ENCODE results near the gene ATP6V0E1. TPM values are rescaled to one million over a fixed set of nuclear protein-coding genes. Genes with fewer than 3 reads are reported as not detected.
A peak's percentile ranks its signal among the peaks of the same experiment; 100 is the strongest.

ATP6V0E1 gene
- total and polyA plus RNA-seq, 2 of the 4 experiments (the other 2 are of a cell fraction): 258 to 277 TPM

- Histone ChIP-seq H3K36me3 (ENCODE audit: control insufficient read depth, insufficient read depth, low read length) (peaks cover 25% of the 10 kb centered on the region), H2BK5ac (ENCODE audit: low read depth, low read length, poor library complexity, severe bottlenecking) (peak overlapping the region; percentile 48), H2BK20ac (ENCODE audit: low read depth, low read length) (peak overlapping the region; percentile 84), H3K14ac (replicated peaks; ENCODE audit: low read depth, low read length) (peak overlapping the region; percentile 70; the same call in 1 of the 2 replicates), H3K79me1 (ENCODE audit: low read depth in 1 of 2, low read length in 2 of 2) (peaks cover 18 to 74% of the 10 kb centered on the region in 2 experiments; a peak in 3 of 4 replicates), H2AK9ac (replicated peaks; ENCODE audit: low read depth, low read length, poor library complexity) (no peak overlapping the region), H3K56ac (ENCODE audit: extremely low read depth, insufficient read depth, low read length) (0 out of 2 replicates have a peak overlapping the region, but pooled peaks have one; percentile 30), H4K20me1 (ENCODE audit: insufficient read depth, low read length) (no peaks in the 10 kb centered on the region), H3K9me3 (ENCODE audit: control insufficient read depth, insufficient read depth, low read length) (no peaks in the 10 kb centered on the region), H4K8ac (ENCODE audit: low read depth in 2 of 2, low read length in 2 of 2) (peak overlapping the region; percentile 67 to 95; a peak in 3 of 4 replicates), H3K27me3 (ENCODE audit: control insufficient read depth, insufficient read depth, low read length) (no peaks in the 10 kb centered on the region), H4K5ac (ENCODE audit: low read depth, low read length) (no peak overlapping the region), H3K9ac (ENCODE audit: low read depth, low read length) (no peak overlapping the region), H3K18ac (ENCODE audit: low read depth, low read length) (no peak overlapping the region), H3K4me2 (ENCODE audit: low read depth, low read length) (no peak overlapping the region), H2AK5ac (ENCODE audit: low read depth, low read length) (peak overlapping the region; percentile 93), H2AFZ (replicated peaks; ENCODE audit: low read length, poor library complexity) (no peak overlapping the region), H3K27ac (ENCODE audit: insufficient read depth, low read length) (peak overlapping the region; percentile 43; the same call in 1 of the 2 replicates), H4K91ac (ENCODE audit: insufficient read depth, low read depth, low read length) (peak overlapping the region; percentile 94), H3K4me1 (ENCODE audit: control insufficient read depth, insufficient read depth, low read length) (peaks cover 23% of the 10 kb centered on the region), H3K23ac (ENCODE audit: low read depth, low read length) (peak overlapping the region; percentile 73; the same call in 1 of the 2 replicates), H2BK120ac (ENCODE audit: low read depth, low read length) (peak overlapping the region; percentile 87), H3K9me1 (ENCODE audit: insufficient read depth, low read length) (peaks cover 34% of the 10 kb centered on the region), H3K4me3 (ENCODE audit: insufficient read depth, low read depth, low read length) (no peak overlapping the region), H3K4ac (ENCODE audit: low read depth, low read length) (peak overlapping the region; percentile 90), H2BK15ac (ENCODE audit: low read depth, low read length) (peak overlapping the region; percentile 18; the same call in 1 of the 3 replicates)
- DNase-seq (peak; percentile 26), ATAC-seq (ENCODE audit: low read depth) (no peak)
- POLR2A ChIA-PET (ENCODE audit: unreplicated experiment): no interaction called here
- intact Hi-C loops (cut with micrococcal nuclease): loop anchor here (5.0 to 10.0 kb wide), 2 partner anchors 417 to 470 kb away; no protein-coding TSS in a partner anchor
- CTCF ChIA-PET: no interaction called here
- TF ChIP-seq FOS (IDR thresholded peaks at IDR 0.05; ENCODE audit: low read depth, low read length): no peak
- TF ChIP-seq SMC3 (IDR thresholded peaks at IDR 0.05; ENCODE audit: low read depth, low read length): no peak
- no peak for TF ChIP-seq NFE2L2 (IDR thresholded peaks at IDR 0.05; ENCODE audit: low read depth, low read length)
- TF ChIP-seq USF2 (IDR thresholded peaks at IDR 0.05; ENCODE audit: low read depth, low read length): no peak
- no peak for TF ChIP-seq BHLHE40 (IDR thresholded peaks at IDR 0.05; ENCODE audit: low read depth, low read length)
- no peak for TF ChIP-seq ELK1 (IDR thresholded peaks at IDR 0.05; ENCODE audit: borderline replicate concordance, low read depth, low read length)
- TF ChIP-seq CTCF (conservative IDR thresholded peaks at IDR 0.05; ENCODE audit: low read depth, low read length): no peak
- no peak for TF ChIP-seq RAD21 (IDR thresholded peaks at IDR 0.05; ENCODE audit: low read length)
- no peak for TF ChIP-seq MAZ (IDR thresholded peaks at IDR 0.05; ENCODE audit: borderline replicate concordance, low read depth, low read length)
- no peak for TF ChIP-seq RFX5 (IDR thresholded peaks at IDR 0.05; ENCODE audit: low read depth, low read length)
- no peak for TF ChIP-seq MAFK (IDR thresholded peaks at IDR 0.05; ENCODE audit: low read depth, low read length)
- TF ChIP-seq CHD1 (IDR thresholded peaks at IDR 0.05; ENCODE audit: low read depth, low read length): no peak
- TF ChIP-seq CEBPB (IDR thresholded peaks at IDR 0.05; ENCODE audit: low read depth, low read length): no peak
- no peak for TF ChIP-seq MXI1 (IDR thresholded peaks at IDR 0.05; ENCODE audit: borderline replicate concordance, low read depth, low read length)
- TF ChIP-seq POLR2A (IDR thresholded peaks at IDR 0.05; ENCODE audit: low read depth, low read length): no peak
- BruUV-seq (replicated peaks): no TSS peak
- dilution Hi-C loops (cut with HindIII; ENCODE audit: low sequenced_read_pairs, unreplicated experiment): no loop called here
- in situ Hi-C loops (cut with MboI; ENCODE audit: low sequenced_read_pairs): loop anchor here (10.0 kb wide), 1 partner anchor 470 kb away; no protein-coding TSS in a partner anchor
- WGBS, 2 experiments (ENCODE audit: extremely low coverage in 2 of 2, insufficient read length in 1 of 2): 91% methylated on average over 4 of the region's 6 CpGs; no CpG with 5 or more reads in 1 of the 2 experiments
Measured at GRCh38 chr5:172944741-172945140, 38.8 kb upstream of the ATP6V0E1 start.
